GM12875 (cell line): ENCODE measurements around the gene NLRP8.
"Not testable (repeated sequence)": the region's sequence is repeated elsewhere in the genome, so short reads cannot be mapped to it uniquely, and the experiment has no call there.

Source experiments
- H3K4me3 ChIP-seq: one replicate; pipeline ENCODE4 v1.5.1; 2011; ENCODE audit warnings: low read depth, low read length, control low read depth
- CTCF ChIP-seq: IDR thresholded peaks from 2 replicates; pipeline ENCODE4 v1.5.1; 2011; ENCODE audit warnings: low read depth, mild to moderate bottlenecking, control low read depth, inconsistent platforms, low read length, moderate library complexity, borderline replicate concordance; ENCODE audit not compliant: insufficient read depth

The NLRP8 gene

GRCh38 chr19:55912916-55913315 is 34.7 kb upstream of the NLRP8 start:
- no peak for TF ChIP-seq CTCF
- H3K4me3 ChIP-seq: no peak overlapping the region

- TF ChIP-seq CTCF: peak; percentile 61
- no peak overlapping the region for H3K4me3 ChIP-seq
Measured at GRCh38 chr19:55913643-55914268, 33.9 kb upstream of the NLRP8 start.

- TF ChIP-seq CTCF: no peak
- no peak overlapping the region for H3K4me3 ChIP-seq
Measured at GRCh38 chr19:55923556-55923955, 24.1 kb upstream of the NLRP8 start.

- TF ChIP-seq CTCF: no peak
- no peak overlapping the region for H3K4me3 ChIP-seq
Measured at GRCh38 chr19:55927991-55928390, 19.6 kb upstream of the NLRP8 start.

GRCh38 chr19:55929258-55929657 is 18.4 kb upstream of the NLRP8 start:
- not testable (repeated sequence) for H3K4me3 ChIP-seq

- H3K4me3 ChIP-seq: no peak overlapping the region
- TF ChIP-seq CTCF: no peak
Measured at GRCh38 chr19:55930996-55931515, 16.6 kb upstream of the NLRP8 start.

- TF ChIP-seq CTCF: no peak
- no peak within 1 kb of the TSS for H3K4me3 ChIP-seq
Measured at GRCh38 chr19:55931936-55932386, 15.7 kb upstream of the NLRP8 start, which contains the start of gene NLRP13. TSS of gene NLRP13 (minus strand) at chr19:55932336. CDS start at chr19:55932311, 25 bp downstream.
